ENCODE data around the gene KLK15.

- no peak for TF ChIP-seq CTCF (IDR thresholded peaks at IDR 0.05)
- no peak for TF ChIP-seq ZFX (IDR thresholded peaks at IDR 0.05; ENCODE audit: borderline replicate concordance)
Observed at GRCh38 chr19:50790396-50790795, 43.0 kb downstream of the KLK15 start, which contains the start of gene ACP4.

Data from 22Rv1 (cell line).